Loucy (cell line): ENCODE measurements around the gene GNPDA1.

Experiments
- CTCF ChIP-seq: fragments of 200-600 bp; sonication (generic); conservative IDR thresholded peaks from 2 replicates; pipeline ENCODE4 v1.5.1; 2014; ENCODE audit warnings: mild to moderate bottlenecking, antibody characterized with exemption, low read length
- EZH2phosphoT487 ChIP-seq: fragments of 200-600 bp; IDR thresholded peaks from 2 replicates; pipeline ENCODE4 v1.6.1; 2018; ENCODE audit warnings: antibody characterized with exemption, mild to moderate bottlenecking, moderate library complexity, borderline replicate concordance

DNA sequence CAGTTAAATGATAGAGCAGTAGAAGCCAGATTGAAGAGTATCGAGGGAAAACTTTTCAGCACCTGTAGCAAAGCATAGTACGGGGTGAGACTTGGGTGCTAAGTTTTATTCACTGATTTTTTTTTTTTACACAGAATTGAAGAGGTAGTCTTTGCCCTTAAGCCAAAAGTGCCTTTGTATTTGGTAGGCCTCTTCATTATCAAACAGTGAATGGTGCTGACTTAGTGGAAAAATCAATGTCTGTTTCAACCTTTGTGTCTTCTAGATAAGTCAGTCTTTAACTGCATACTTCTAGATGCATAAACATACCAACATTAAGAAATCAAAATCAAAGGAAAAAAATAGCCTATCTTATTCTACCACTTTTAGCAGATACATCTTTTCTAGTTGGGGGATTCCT is 30.2 kb downstream of the GNPDA1 start:
- no peak for TF ChIP-seq CTCF
- no peak for TF ChIP-seq EZH2phosphoT487
